Right lobe of liver (tissue), 4 donors: ENCODE results near the gene CPXM2.

Experiments
- POLR2A ChIP-seq: fragments of 450-650 bp; IDR thresholded peaks from one replicate; pipeline ENCODE4 v1.6.1; 2017; ENCODE audit warnings: antibody characterized with exemption, mild to moderate bottlenecking
- TF ChIP-seq, protein P1 (sequence below), 4 donors: fragments of 200-600 bp in 3 of 4; fragments of 450-650 bp in 1 of 4; IDR thresholded peaks; one replicate each; pipeline versions ENCODE4 v1.5.1 to v1.8.0; 2016 to 2022; ENCODE audit warnings: antibody characterized with exemption in 4 of 4, mild to moderate bottlenecking in 2 of 4
- donor health status: DM: no; HTN: no; CAD: no.
- donor health status: DM: no; HTN: no; CAD: no.
- donor health status: DM: no; HTN: yes; CAD: no.

DNA sequence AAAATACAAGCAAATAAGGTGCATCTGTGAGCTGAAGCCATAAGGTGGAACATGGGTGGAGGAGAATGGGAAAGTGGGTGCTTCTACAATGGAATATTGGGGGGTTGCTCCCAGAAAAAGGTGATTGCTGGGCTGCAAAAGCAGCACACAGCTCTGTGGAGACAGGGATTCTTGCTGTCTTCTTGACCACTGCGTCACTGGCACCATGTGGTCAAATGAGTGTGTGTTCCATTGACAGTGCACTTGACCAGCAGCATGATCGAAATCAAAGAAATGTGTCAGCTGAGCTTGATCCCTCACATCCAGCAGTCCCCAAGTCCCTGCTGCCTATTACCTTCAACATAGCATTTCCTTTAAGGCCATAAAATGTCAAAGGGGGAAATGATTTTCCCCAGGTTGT, 169.3 kb downstream of the CPXM2 start:
- TF ChIP-seq, protein P1, sequence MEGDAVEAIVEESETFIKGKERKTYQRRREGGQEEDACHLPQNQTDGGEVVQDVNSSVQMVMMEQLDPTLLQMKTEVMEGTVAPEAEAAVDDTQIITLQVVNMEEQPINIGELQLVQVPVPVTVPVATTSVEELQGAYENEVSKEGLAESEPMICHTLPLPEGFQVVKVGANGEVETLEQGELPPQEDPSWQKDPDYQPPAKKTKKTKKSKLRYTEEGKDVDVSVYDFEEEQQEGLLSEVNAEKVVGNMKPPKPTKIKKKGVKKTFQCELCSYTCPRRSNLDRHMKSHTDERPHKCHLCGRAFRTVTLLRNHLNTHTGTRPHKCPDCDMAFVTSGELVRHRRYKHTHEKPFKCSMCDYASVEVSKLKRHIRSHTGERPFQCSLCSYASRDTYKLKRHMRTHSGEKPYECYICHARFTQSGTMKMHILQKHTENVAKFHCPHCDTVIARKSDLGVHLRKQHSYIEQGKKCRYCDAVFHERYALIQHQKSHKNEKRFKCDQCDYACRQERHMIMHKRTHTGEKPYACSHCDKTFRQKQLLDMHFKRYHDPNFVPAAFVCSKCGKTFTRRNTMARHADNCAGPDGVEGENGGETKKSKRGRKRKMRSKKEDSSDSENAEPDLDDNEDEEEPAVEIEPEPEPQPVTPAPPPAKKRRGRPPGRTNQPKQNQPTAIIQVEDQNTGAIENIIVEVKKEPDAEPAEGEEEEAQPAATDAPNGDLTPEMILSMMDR (IDR thresholded peaks at IDR 0.05) = no peak
- no peak for TF ChIP-seq POLR2A
